Astrocyte (in vitro differentiated cells and primary cell): ENCODE data around the gene ICAM1.

Experiments
- EZH2 ChIP-seq: IDR thresholded peaks from 2 replicates; pipeline ENCODE4 v1.6.1; 2012; ENCODE audit warnings: mild to moderate bottlenecking, low read length, inconsistent platforms; ENCODE audit not compliant: insufficient read depth
- TF ChIP-seq, protein P1 (sequence below): IDR thresholded peaks from 2 replicates; pipeline ENCODE4 v1.5.1; 2011; ENCODE audit warnings: low read depth, mild to moderate bottlenecking, inconsistent platforms, low read length, moderate library complexity; ENCODE audit not compliant: insufficient read depth

DNA sequence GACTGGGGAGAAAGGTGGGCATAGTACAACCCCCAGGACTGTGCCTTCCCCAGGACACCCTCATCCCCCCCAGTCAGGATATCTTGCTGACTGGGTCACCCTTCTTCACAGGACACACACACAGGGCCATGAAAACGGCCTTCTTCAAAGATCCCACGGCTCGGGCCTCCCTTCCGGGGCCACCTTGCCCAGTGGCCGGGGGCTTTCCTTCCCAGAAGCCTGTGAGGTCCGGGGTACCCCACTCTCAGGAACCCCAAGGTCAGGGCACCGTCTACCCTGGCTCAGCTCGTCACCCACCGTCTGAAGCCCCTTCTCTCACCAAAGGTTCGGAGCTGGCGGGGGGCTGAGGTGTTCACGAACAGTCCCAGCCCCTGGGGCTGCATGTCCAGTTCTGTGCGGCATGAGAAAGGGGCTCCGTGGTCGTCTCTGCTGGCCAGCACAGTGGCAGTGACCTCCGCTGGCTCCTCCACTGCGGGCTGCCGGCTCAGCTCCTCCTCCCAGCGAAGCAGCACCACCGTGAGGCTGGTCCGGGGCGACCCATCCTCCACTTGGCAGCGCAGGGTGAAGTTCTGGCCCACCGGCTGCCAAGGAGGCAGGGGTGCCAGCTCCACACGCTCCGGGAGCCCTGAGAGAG lies 64.5 kb downstream of the ICAM1 start:
- TF ChIP-seq, protein P1, sequence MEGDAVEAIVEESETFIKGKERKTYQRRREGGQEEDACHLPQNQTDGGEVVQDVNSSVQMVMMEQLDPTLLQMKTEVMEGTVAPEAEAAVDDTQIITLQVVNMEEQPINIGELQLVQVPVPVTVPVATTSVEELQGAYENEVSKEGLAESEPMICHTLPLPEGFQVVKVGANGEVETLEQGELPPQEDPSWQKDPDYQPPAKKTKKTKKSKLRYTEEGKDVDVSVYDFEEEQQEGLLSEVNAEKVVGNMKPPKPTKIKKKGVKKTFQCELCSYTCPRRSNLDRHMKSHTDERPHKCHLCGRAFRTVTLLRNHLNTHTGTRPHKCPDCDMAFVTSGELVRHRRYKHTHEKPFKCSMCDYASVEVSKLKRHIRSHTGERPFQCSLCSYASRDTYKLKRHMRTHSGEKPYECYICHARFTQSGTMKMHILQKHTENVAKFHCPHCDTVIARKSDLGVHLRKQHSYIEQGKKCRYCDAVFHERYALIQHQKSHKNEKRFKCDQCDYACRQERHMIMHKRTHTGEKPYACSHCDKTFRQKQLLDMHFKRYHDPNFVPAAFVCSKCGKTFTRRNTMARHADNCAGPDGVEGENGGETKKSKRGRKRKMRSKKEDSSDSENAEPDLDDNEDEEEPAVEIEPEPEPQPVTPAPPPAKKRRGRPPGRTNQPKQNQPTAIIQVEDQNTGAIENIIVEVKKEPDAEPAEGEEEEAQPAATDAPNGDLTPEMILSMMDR = no peak
- no peak for TF ChIP-seq EZH2
